Ishikawa (cell line): ENCODE measurements around the gene SUCLG2.

Experiments
- CEBPB ChIP-seq: IDR thresholded peaks from 2 replicates; pipeline ENCODE4 v1.6.1; 2012
- EP300 ChIP-seq: IDR thresholded peaks from 2 replicates; pipeline ENCODE4 v1.6.1; 2012; ENCODE audit warnings: borderline replicate concordance
- RAD21 ChIP-seq: IDR thresholded peaks from 2 replicates; pipeline ENCODE4 v1.6.1; 2012; ENCODE audit warnings: low read depth
- TAF1 ChIP-seq: IDR thresholded peaks from 2 replicates; pipeline ENCODE4 v1.6.1; 2012; ENCODE audit warnings: low read depth, mild to moderate bottlenecking
- TCF12 ChIP-seq: IDR thresholded peaks from 2 replicates; pipeline ENCODE4 v1.6.1; 2012; ENCODE audit warnings: low read depth
- YY1 ChIP-seq: IDR thresholded peaks from 2 replicates; pipeline ENCODE4 v1.6.1; 2012; ENCODE audit warnings: low read depth
- TF ChIP-seq, protein P1 (sequence below): IDR thresholded peaks from 2 replicates; pipeline ENCODE4 v1.6.1; 2012

DNA sequence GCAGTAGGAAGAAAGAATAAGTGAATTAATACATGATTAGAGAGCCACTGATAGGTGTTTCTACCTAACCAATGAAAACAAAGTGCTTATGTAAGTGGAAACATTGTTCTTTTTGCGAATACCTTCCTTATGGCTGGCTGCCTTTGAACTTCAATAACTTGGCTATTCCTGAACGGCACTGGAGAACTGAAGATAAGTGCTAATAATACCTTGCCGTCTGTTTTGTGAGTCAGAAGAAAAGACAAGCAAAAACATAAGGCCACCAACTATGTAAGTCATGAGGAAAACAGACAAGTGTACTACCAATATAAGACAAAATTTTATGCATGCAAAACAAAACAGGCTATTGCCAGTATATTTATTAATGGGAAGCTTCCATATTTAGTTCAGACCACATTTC, 160.6 kb downstream of the SUCLG2 start:
- TF ChIP-seq RAD21 (no peak), EP300 (no peak), TCF12 (no peak), CEBPB (no peak), YY1 (no peak), TAF1 (no peak)
- TF ChIP-seq, protein P1, sequence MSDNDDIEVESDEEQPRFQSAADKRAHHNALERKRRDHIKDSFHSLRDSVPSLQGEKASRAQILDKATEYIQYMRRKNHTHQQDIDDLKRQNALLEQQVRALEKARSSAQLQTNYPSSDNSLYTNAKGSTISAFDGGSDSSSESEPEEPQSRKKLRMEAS = no peak
